ENCODE results near the gene SETD5.
A peak's percentile ranks its signal among the peaks of the same experiment; 100 is the strongest.

Gene SETD5

GRCh38 chr3:9408546-9408945 lies 11.1 kb downstream of the SETD5 start:
- no peak for DNase-seq (ENCODE audit: low read depth)

GRCh38 chr3:9409981-9410854 lies 12.8 kb downstream of the SETD5 start:
- peak; percentile 25 for DNase-seq (ENCODE audit: low read depth)

- DNase-seq (ENCODE audit: low read depth), result no peak
Observed at GRCh38 chr3:9411302-9411701, 13.9 kb downstream of the SETD5 start.

GRCh38 chr3:9412293-9412692 lies 14.9 kb downstream of the SETD5 start:
- no peak for DNase-seq (ENCODE audit: low read depth)

GRCh38 chr3:9414826-9415225 lies 17.4 kb downstream of the SETD5 start:
- no peak for DNase-seq (ENCODE audit: low read depth)

GRCh38 chr3:9415485-9416138 lies 18.2 kb downstream of the SETD5 start:
- no peak for DNase-seq (ENCODE audit: low read depth)

GRCh38 chr3:9416139-9416780 lies 18.8 kb downstream of the SETD5 start:
- DNase-seq (ENCODE audit: low read depth), result peak; percentile 28

- DNase-seq (ENCODE audit: low read depth), result peak; percentile 54
Observed at GRCh38 chr3:9420850-9421549, 23.6 kb downstream of the SETD5 start.

GRCh38 chr3:9422712-9423424 lies 25.5 kb downstream of the SETD5 start:
- DNase-seq (ENCODE audit: low read depth), result peak; percentile 92

- no peak for DNase-seq (ENCODE audit: low read depth)
Observed at GRCh38 chr3:9428411-9428810, 31.0 kb downstream of the SETD5 start.

GRCh38 chr3:9430733-9431132 lies 33.3 kb downstream of the SETD5 start:
- DNase-seq (ENCODE audit: low read depth), result no peak

- DNase-seq (ENCODE audit: low read depth), result no peak
Observed at GRCh38 chr3:9433627-9434521, 36.5 kb downstream of the SETD5 start.

GRCh38 chr3:9435316-9435715 lies 37.9 kb downstream of the SETD5 start:
- DNase-seq (ENCODE audit: low read depth), result no peak

- no peak for DNase-seq (ENCODE audit: low read depth)
Observed at GRCh38 chr3:9439331-9439730, 41.9 kb downstream of the SETD5 start.

GRCh38 chr3:9441501-9442221 lies 44.2 kb downstream of the SETD5 start:
- DNase-seq (ENCODE audit: low read depth), result no peak

GRCh38 chr3:9448071-9448470 lies 50.7 kb downstream of the SETD5 start:
- DNase-seq (ENCODE audit: low read depth), result no peak

- peak; percentile 25 for DNase-seq (ENCODE audit: low read depth)
Observed at GRCh38 chr3:9448643-9449042, 51.2 kb downstream of the SETD5 start.

- no peak for DNase-seq (ENCODE audit: low read depth)
Observed at GRCh38 chr3:9450126-9450525, 52.7 kb downstream of the SETD5 start.

- DNase-seq (ENCODE audit: low read depth), result no peak
Observed at GRCh38 chr3:9450991-9451390, 53.6 kb downstream of the SETD5 start.

GRCh38 chr3:9452417-9452816 lies 55.0 kb downstream of the SETD5 start:
- no peak for DNase-seq (ENCODE audit: low read depth)

Measured in ELR (cell line).